Osteoblast (primary cell): Measurements from ENCODE around the gene PPP4R3C. TPM values are rescaled to one million over a fixed set of nuclear protein-coding genes. Genes with fewer than 3 reads are reported as not detected.
"Not testable (repeated sequence)": the region's sequence is repeated elsewhere in the genome, so short reads cannot be mapped to it uniquely, and the experiment has no call there.

ENCODE experiments used
- DNase-seq: peaks from one replicate; pipeline ENCODE4 v3.0.0; 2011; ENCODE audit warnings: low spot score, mixed read lengths; ENCODE audit not compliant: insufficient read length; ENCODE audit errors: missing footprints
- H2AFZ ChIP-seq: 2 replicates; pipeline ENCODE4 v1.6.0; 2011; ENCODE audit warnings: mild to moderate bottlenecking, low read length
- H3K27ac ChIP-seq: 2 replicates; pipeline ENCODE4 v1.5.1; 2011; ENCODE audit warnings: mild to moderate bottlenecking, low read depth, low read length, moderate library complexity
- H3K27me3 ChIP-seq: 2 replicates; pipeline ENCODE4 v1.6.0; 2012; ENCODE audit warnings: mild to moderate bottlenecking, control low read depth, inconsistent platforms, low read length, moderate library complexity; ENCODE audit not compliant: insufficient read depth
- H3K36me3 ChIP-seq: 2 replicates; pipeline ENCODE4 v1.5.1; 2011; ENCODE audit warnings: mild to moderate bottlenecking, low read length, control low read depth, moderate library complexity; ENCODE audit not compliant: insufficient read depth
- H3K4me1 ChIP-seq: 2 replicates; pipeline ENCODE4 v1.5.1; 2011; ENCODE audit warnings: mild to moderate bottlenecking, low read length, control low read depth, moderate library complexity; ENCODE audit not compliant: insufficient read depth
- H3K4me2 ChIP-seq: 2 replicates; pipeline ENCODE4 v1.6.0; 2011; ENCODE audit warnings: mild to moderate bottlenecking, low read length; ENCODE audit not compliant: insufficient read depth
- H3K4me3 ChIP-seq: fragments of 200-600 bp; sonication (generic); 3 replicates; pipeline ENCODE4 v1.5.1; 2012; ENCODE audit warnings: mild to moderate bottlenecking, low read length, inconsistent platforms; ENCODE audit not compliant: insufficient read depth
- H3K79me2 ChIP-seq: 2 replicates; pipeline ENCODE4 v1.6.0; 2012; ENCODE audit warnings: mild to moderate bottlenecking, low read length, control low read depth, inconsistent platforms; ENCODE audit not compliant: insufficient read depth
- H3K9me3 ChIP-seq: 2 replicates; pipeline ENCODE4 v1.5.1; 2011; ENCODE audit warnings: low read depth, low read length, control low read depth
- H4K20me1 ChIP-seq: 2 replicates; pipeline ENCODE4 v1.6.0; 2012; ENCODE audit warnings: mild to moderate bottlenecking, low read length, control low read depth; ENCODE audit not compliant: insufficient read depth
- total RNA-seq: library from RNA; depleted of rRNA; stranded (reverse); fragments of >200 nt; gene quantifications from 2 replicates; pipeline ENCODE4 v1.2.3, GENCODE V29; 2012
- TF ChIP-seq, protein P1 (sequence below): IDR thresholded peaks from 2 replicates; pipeline ENCODE4 v1.5.1; 2011; ENCODE audit warnings: mild to moderate bottlenecking, low read depth, low read length, moderate library complexity; ENCODE audit errors: extremely low read depth

The PPP4R3C gene
- total RNA-seq, result not detected in 2 replicates

DNA sequence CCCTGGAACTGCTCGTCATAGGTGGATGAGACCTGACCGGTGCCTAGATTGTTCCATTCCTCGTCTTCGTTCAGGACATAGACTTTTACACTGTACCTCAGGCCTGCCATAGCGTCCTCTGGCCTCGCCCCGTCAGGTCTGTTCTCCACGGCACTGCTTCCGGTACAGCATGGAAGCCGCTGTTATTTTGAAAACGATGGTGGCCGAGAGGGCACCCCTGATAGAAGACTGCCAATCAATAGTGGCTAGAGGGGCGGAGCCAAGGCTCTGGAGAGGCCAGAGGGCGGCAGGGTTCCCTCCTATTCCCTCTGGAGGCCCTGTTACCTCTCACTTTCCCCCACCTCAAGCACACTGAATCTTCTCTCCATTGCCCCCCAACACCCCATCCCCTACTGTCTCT lies at the start of gene PPP4R3C:
Gene PPP4R3C, minus strand, starts transcription at position 155 of the 400 bp plus-strand sequence. Its CDS starts 45 bp downstream, at position 110.
- no peak within 1 kb of the TSS for H3K4me2 ChIP-seq
- H3K4me1 ChIP-seq, result no peaks in the 10 kb centered on the region
- H4K20me1 ChIP-seq, result no peaks in the 10 kb centered on the region
- no peaks in the 10 kb centered on the region for H3K27me3 ChIP-seq
- H3K9me3 ChIP-seq, result no peaks in the 10 kb centered on the region
- no peak within 1 kb of the TSS for H3K27ac ChIP-seq
- H3K4me3 ChIP-seq, result no peak within 1 kb of the TSS
- no peak within 1 kb of the TSS for H2AFZ ChIP-seq
- H3K79me2 ChIP-seq, result no peaks in the 10 kb centered on the region
- DNase-seq, result no peak
- TF ChIP-seq, protein P1, sequence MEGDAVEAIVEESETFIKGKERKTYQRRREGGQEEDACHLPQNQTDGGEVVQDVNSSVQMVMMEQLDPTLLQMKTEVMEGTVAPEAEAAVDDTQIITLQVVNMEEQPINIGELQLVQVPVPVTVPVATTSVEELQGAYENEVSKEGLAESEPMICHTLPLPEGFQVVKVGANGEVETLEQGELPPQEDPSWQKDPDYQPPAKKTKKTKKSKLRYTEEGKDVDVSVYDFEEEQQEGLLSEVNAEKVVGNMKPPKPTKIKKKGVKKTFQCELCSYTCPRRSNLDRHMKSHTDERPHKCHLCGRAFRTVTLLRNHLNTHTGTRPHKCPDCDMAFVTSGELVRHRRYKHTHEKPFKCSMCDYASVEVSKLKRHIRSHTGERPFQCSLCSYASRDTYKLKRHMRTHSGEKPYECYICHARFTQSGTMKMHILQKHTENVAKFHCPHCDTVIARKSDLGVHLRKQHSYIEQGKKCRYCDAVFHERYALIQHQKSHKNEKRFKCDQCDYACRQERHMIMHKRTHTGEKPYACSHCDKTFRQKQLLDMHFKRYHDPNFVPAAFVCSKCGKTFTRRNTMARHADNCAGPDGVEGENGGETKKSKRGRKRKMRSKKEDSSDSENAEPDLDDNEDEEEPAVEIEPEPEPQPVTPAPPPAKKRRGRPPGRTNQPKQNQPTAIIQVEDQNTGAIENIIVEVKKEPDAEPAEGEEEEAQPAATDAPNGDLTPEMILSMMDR, result no peak
- no peaks in the 10 kb centered on the region for H3K36me3 ChIP-seq

DNA sequence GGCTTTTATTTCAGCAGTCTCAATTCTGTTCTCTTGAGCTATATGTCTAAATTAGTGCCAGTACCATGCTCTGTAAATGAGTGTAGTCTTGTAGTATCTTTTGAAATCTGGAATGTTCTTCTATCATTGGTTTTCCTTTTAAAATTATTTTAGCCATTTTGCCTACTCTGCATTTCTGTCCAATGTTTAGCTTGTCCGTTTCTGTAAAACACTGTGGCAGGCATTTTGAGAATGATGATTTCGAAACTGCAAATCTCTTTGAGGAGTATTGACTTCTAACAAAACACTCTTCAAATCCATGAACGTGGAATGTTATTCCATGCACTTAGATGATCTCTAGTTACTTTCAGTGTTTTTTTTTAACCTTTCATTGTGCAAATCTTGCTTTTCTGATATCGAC lies 28.3 kb upstream of the PPP4R3C start:
- Histone ChIP-seq H2AFZ (no peak overlapping the region), H3K4me3 (no peak overlapping the region), H3K9me3 (peaks cover 2% of the 10 kb centered on the region), H4K20me1 (no peaks in the 10 kb centered on the region), H3K27ac (no peak overlapping the region), H3K79me2 (no peaks in the 10 kb centered on the region), H3K27me3 (no peaks in the 10 kb centered on the region), H3K4me1 (no peaks in the 10 kb centered on the region), H3K36me3 (no peaks in the 10 kb centered on the region), H3K4me2 (no peak overlapping the region)
- DNase-seq, result no peak
- TF ChIP-seq, protein P1, result no peak

DNA sequence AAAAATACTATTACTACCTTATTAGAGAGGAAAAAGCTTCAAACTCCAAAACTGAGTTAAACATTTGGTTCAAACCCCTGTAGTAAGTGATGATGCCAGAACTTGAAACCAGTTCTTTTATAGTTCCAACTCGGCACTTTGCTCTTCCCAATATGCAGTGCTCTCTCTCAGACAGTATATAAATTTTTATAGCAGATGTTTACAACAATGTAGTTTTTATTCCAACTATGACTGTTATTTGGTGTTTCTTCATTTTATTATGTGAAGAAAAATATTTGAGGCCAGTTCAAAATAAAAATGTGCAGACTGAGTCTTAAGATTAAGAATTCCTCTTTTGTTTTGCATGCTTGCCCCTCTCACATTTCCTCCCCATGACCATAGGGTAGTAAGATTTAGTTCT lies 2.9 kb upstream of the PPP4R3C start:
- TF ChIP-seq, protein P1, result no peak
- no peaks in the 10 kb centered on the region for H3K36me3 ChIP-seq
- H3K9me3 ChIP-seq, result no peaks in the 10 kb centered on the region
- no peak for DNase-seq
- H3K4me3 ChIP-seq, result no peak overlapping the region
- no peaks in the 10 kb centered on the region for H3K4me1 ChIP-seq
- H3K27me3 ChIP-seq, result no peaks in the 10 kb centered on the region
- H4K20me1 ChIP-seq, result no peaks in the 10 kb centered on the region
- no peaks in the 10 kb centered on the region for H3K79me2 ChIP-seq
- no peak overlapping the region for H2AFZ ChIP-seq
- no peak overlapping the region for H3K27ac ChIP-seq
- H3K4me2 ChIP-seq, result no peak overlapping the region

DNA sequence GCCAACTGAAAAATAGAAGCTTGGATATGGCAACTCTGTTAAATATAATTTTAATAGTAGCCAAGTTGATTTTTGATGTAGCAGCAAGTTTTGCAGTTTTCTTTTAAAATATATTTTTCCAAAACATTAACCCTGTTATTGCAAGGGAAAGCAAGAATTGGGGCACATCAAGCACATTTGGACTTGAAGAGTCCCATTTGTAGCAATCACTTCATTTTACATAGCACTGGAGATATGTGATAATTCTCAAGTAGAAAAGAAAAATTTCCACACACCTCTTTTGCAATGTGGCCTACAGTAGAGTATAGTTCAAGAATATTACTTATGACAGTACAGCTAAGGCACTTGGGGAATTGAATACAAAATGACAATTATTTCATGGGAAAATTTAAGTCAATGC lies 1.9 kb upstream of the PPP4R3C start:
- Histone ChIP-seq H3K4me1 (no peaks in the 10 kb centered on the region), H4K20me1 (no peaks in the 10 kb centered on the region), H2AFZ (no peak overlapping the region), H3K79me2 (no peaks in the 10 kb centered on the region), H3K4me3 (no peak overlapping the region), H3K4me2 (no peak overlapping the region), H3K9me3 (no peaks in the 10 kb centered on the region), H3K36me3 (no peaks in the 10 kb centered on the region), H3K27me3 (no peaks in the 10 kb centered on the region), H3K27ac (no peak overlapping the region)
- DNase-seq, result no peak
- TF ChIP-seq, protein P1, result no peak

DNA sequence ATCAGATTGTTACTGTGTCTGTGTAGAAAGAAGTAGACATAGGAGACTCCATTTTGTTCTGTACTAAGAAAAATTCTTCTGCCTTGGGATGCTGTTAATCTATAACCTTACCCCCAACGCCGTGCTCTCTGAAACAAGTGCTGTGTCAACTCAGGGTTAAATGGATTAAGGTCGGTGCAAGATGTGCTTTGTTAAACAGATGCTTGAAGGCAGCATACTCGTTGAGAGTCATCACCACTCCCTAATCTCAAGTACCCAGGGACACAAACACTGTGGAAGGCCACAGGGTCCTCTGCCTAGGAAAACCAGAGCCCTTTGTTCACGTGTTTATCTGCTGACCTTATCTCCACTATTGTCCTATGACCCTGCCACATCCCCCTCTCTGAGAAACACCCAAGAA lies 4.0 kb downstream of the PPP4R3C start:
- H3K27ac ChIP-seq, H3K4me2 ChIP-seq, H3K4me3 ChIP-seq, H3K9me3 ChIP-seq, H4K20me1 ChIP-seq, H3K36me3 ChIP-seq, H2AFZ ChIP-seq, DNase-seq, H3K79me2 ChIP-seq, H3K4me1 ChIP-seq, H3K27me3 ChIP-seq: not testable (repeated sequence)

DNA sequence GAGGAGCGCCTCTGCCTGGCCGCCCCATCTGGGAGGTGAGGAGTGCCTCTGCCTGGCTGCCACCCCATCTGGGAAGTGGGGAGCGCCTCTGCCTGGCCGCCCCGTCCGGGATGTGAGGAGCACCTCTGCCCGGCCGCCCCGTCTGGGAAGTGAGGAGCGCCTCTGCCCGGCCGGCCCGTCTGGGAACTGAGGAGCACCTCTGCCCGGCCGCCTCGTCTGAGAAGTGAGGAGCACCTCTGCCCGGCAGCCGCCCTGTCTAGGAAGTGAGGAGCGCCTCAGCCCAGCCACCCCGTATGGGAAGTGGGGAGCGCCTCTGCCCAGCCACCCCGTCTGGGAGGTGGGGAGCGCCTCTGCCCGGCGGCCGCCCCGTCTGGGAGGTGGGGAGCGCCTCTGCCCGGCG lies 4.6 kb downstream of the PPP4R3C start:
- not testable (repeated sequence) for H3K4me3 ChIP-seq, H3K27ac ChIP-seq, H3K36me3 ChIP-seq, H4K20me1 ChIP-seq, H3K27me3 ChIP-seq, H3K9me3 ChIP-seq, H3K4me2 ChIP-seq, H3K4me1 ChIP-seq, H3K79me2 ChIP-seq, H2AFZ ChIP-seq, DNase-seq
